DOHH2 (cell line): ENCODE results near the gene EN1.
A peak's percentile ranks its signal among the peaks of the same experiment; 100 is the strongest.

Source experiments
- H3F3A ChIP-seq: fragments of 200-600 bp; sonication (generic), shearing (Covaris generic); 2 replicates; pipeline ENCODE4 v1.6.0; 2016; ENCODE audit warnings: antibody characterized with exemption, mild to moderate bottlenecking; ENCODE audit not compliant: control insufficient read depth, insufficient read depth
- H3K27ac ChIP-seq: fragments of 200-600 bp; sonication (generic); 2 replicates; pipeline ENCODE4 v1.5.1; 2014; ENCODE audit warnings: low read depth, mild to moderate bottlenecking, low read length, moderate library complexity
- H3K27me3 ChIP-seq: fragments of 200-600 bp; sonication (generic); 2 replicates; pipeline ENCODE4 v1.6.1; 2014; ENCODE audit warnings: mild to moderate bottlenecking, low read length, mixed read lengths; ENCODE audit not compliant: control insufficient read depth
- H3K36me3 ChIP-seq: fragments of 200-600 bp; sonication (generic); 2 replicates; pipeline ENCODE4 v1.6.1; 2014; ENCODE audit warnings: mild to moderate bottlenecking, low read length, moderate library complexity, mixed read lengths; ENCODE audit not compliant: control insufficient read depth
- H3K4me1 ChIP-seq: fragments of 200-600 bp; sonication (generic); 2 replicates; pipeline ENCODE4 v1.6.1; 2014; ENCODE audit warnings: mild to moderate bottlenecking, low read length, mixed read lengths; ENCODE audit not compliant: control insufficient read depth
- H3K4me2 ChIP-seq: fragments of 200-600 bp; sonication (generic); 2 replicates; pipeline ENCODE4 v1.6.0; 2014; ENCODE audit warnings: mild to moderate bottlenecking, low read length, moderate library complexity
- H3K4me3 ChIP-seq: fragments of 200-600 bp; sonication (generic); 2 replicates; pipeline ENCODE4 v1.5.1; 2014; ENCODE audit warnings: mild to moderate bottlenecking, low read length, mixed read lengths
- H3K79me2 ChIP-seq: fragments of 200-600 bp; sonication (generic); 2 replicates; pipeline ENCODE4 v1.6.1; 2014; ENCODE audit warnings: mild to moderate bottlenecking, low read length, mixed read lengths; ENCODE audit not compliant: control insufficient read depth
- H3K9me2 ChIP-seq: fragments of 200-600 bp; sonication (generic); replicated peaks from 2 replicates; pipeline ENCODE4 v1.6.1; 2014; ENCODE audit warnings: mild to moderate bottlenecking, low read length, mixed read lengths; ENCODE audit not compliant: control insufficient read depth
- H3K9me3 ChIP-seq: fragments of 200-600 bp; sonication (generic); 2 replicates; pipeline ENCODE4 v1.6.1; 2014; ENCODE audit warnings: antibody characterized with exemption, low read length, mixed read lengths; ENCODE audit not compliant: control insufficient read depth, insufficient read depth
- H4K20me1 ChIP-seq: fragments of 200-600 bp; sonication (generic); 2 replicates; pipeline ENCODE4 v1.6.0; 2014; ENCODE audit warnings: low read depth, mild to moderate bottlenecking, antibody characterized with exemption, low read length, moderate library complexity; ENCODE audit not compliant: control insufficient read depth, insufficient read depth
- CTCF ChIP-seq: fragments of 200-600 bp; sonication (generic); IDR thresholded peaks from one replicate; pipeline ENCODE4 v1.5.1; 2014; ENCODE audit warnings: antibody characterized with exemption, mild to moderate bottlenecking, low read depth, low read length; ENCODE audit not compliant: poor library complexity, severe bottlenecking
- EZH2phosphoT487 ChIP-seq: fragments of 200-600 bp; sonication (generic); IDR thresholded peaks from 2 replicates; pipeline ENCODE4 v1.6.1; 2017; ENCODE audit warnings: borderline replicate concordance, mild to moderate bottlenecking, antibody characterized with exemption, low read length, moderate library complexity, mixed read lengths

EN1 gene

GRCh38 chr2:118855451-118856279 lies 8.2 kb upstream of the EN1 start:
- Histone ChIP-seq H4K20me1 (no peaks in the 10 kb centered on the region), H3K27me3 (peaks cover 14% of the 10 kb centered on the region), H3F3A (no peaks in the 10 kb centered on the region), H3K27ac (no peak overlapping the region), H3K9me3 (no peaks in the 10 kb centered on the region), H3K79me2 (no peaks in the 10 kb centered on the region), H3K9me2 (no peaks in the 10 kb centered on the region), H3K4me3 (no peak overlapping the region), H3K36me3 (no peaks in the 10 kb centered on the region), H3K4me1 (peaks cover 2% of the 10 kb centered on the region; the same call in 1 of the 2 replicates), H3K4me2 (no peak overlapping the region)
- no peak for TF ChIP-seq EZH2phosphoT487
- TF ChIP-seq CTCF: peak; percentile 86

GRCh38 chr2:118854507-118855345 lies 7.3 kb upstream of the EN1 start:
- Histone ChIP-seq H3K4me3 (no peak overlapping the region), H3K36me3 (no peaks in the 10 kb centered on the region), H3K9me2 (no peaks in the 10 kb centered on the region), H3K9me3 (no peaks in the 10 kb centered on the region), H3K4me2 (no peak overlapping the region), H3K27ac (no peak overlapping the region), H3K79me2 (no peaks in the 10 kb centered on the region), H3F3A (no peaks in the 10 kb centered on the region), H4K20me1 (no peaks in the 10 kb centered on the region), H3K27me3 (peaks cover 4% of the 10 kb centered on the region), H3K4me1 (peaks cover 2% of the 10 kb centered on the region; the same call in 1 of the 2 replicates)
- TF ChIP-seq EZH2phosphoT487 (no peak), CTCF (no peak)

- no peak overlapping the region for H3K4me2 ChIP-seq
- peaks cover 2% of the 10 kb centered on the region; the same call in 1 of the 2 replicates for H3K4me1 ChIP-seq
- no peaks in the 10 kb centered on the region for H3K9me2 ChIP-seq
- H3K27me3 ChIP-seq: no peaks in the 10 kb centered on the region
- H3K79me2 ChIP-seq: no peaks in the 10 kb centered on the region
- H4K20me1 ChIP-seq: no peaks in the 10 kb centered on the region
- H3K9me3 ChIP-seq: no peaks in the 10 kb centered on the region
- TF ChIP-seq CTCF: no peak
- no peak for TF ChIP-seq EZH2phosphoT487
- no peaks in the 10 kb centered on the region for H3K36me3 ChIP-seq
- H3K4me3 ChIP-seq: no peak overlapping the region
- no peaks in the 10 kb centered on the region for H3F3A ChIP-seq
- H3K27ac ChIP-seq: no peak overlapping the region
These were observed 6.3 kb upstream of the EN1 start for GRCh38 chr2:118853651-118854291.
